K562 (cell line): ENCODE data around the gene CITED2. TPM values are rescaled to one million over a fixed set of nuclear protein-coding genes. Genes with fewer than 3 reads are reported as not detected.

ENCODE experiments used
- ATAC-seq: fragments of 200-7000 bp; cut with Tn5 transposase; 3 replicates; pipeline ENCODE4 v1.9.1; 2020; ENCODE audit warnings: moderate library complexity
- BruUV-seq: library from RNA; stranded (reverse); fragments of 400-500 nt; replicated peaks from 2 replicates; lab custom pipeline; 2021; lab: Mats Ljungman, UMichigan
- CTCF ChIA-PET: fragments of 300-600 bp; formaldehyde crosslinking; extraction: SDS; loops from one replicate; lab custom pipeline; 2021; ENCODE audit warnings: low intra/inter-chr PET ratio; lab: Yijun Ruan, JAX
- POLR2A ChIA-PET: fragments of 300-600, 350-650 bp; sonication (Branson Sonifier 250); formaldehyde crosslinking; extraction: SDS; loops from one replicate; lab custom pipeline; 2021; ENCODE audit warnings: antibody characterized with exemption, inconsistent platforms; lab: Yijun Ruan, JAX
- DNase-seq, 4 experiments: peaks; one replicate each; pipeline versions ENCODE4 v3.0.0 to v3.0.0-alpha.2; 2011 to 2018; ENCODE audit warnings: low spot score in 3 of 4, mixed read lengths in 3 of 4; ENCODE audit errors: extremely low read depth in 1 of 4
- FAIRE-seq: peaks from 2 replicates; lab custom pipeline; 2011; peaks lifted over from hg19 to GRCh38; lab: Jason Lieb, UNC
- H2AFZ ChIP-seq: 2 replicates; pipeline ENCODE4 v1.6.0; 2011; ENCODE audit warnings: low read depth, low read length, control low read depth, inconsistent platforms
- H3K27ac ChIP-seq: fragments of 200-600 bp; 3 replicates; pipeline ENCODE4 v1.8.0; 2011; ENCODE audit warnings: low read depth, mild to moderate bottlenecking, control low read depth, inconsistent platforms, low read length, moderate library complexity, mixed read lengths; ENCODE audit errors: extremely low read depth
- H3K27me3 ChIP-seq, 2 experiments: fragments of 300-600 bp in 1 of 2; 2 replicates in 1 of 2; 3 replicates in 1 of 2; pipeline versions ENCODE4 v1.6.0 to v1.8.0; 2011; ENCODE audit warnings: inconsistent platforms in 2 of 2, low read length in 2 of 2, mild to moderate bottlenecking in 1 of 2, mixed read lengths in 1 of 2, moderate library complexity in 1 of 2; ENCODE audit not compliant: control insufficient read depth in 2 of 2, insufficient read depth in 2 of 2
- H3K36me3 ChIP-seq: fragments of 300-600 bp; 3 replicates; pipeline ENCODE4 v1.8.0; 2011; ENCODE audit warnings: mild to moderate bottlenecking, low read length, inconsistent platforms; ENCODE audit not compliant: control insufficient read depth, insufficient read depth
- H3K4me1 ChIP-seq, 2 experiments: fragments of 200-600 bp in 1 of 2; replicated peaks in 1 of 2; 2 replicates in 1 of 2; 3 replicates in 1 of 2; pipeline versions ENCODE4 v1.5.1 to v1.8.0; 2011; ENCODE audit warnings: inconsistent platforms in 2 of 2, low read length in 2 of 2, mild to moderate bottlenecking in 1 of 2, mixed read lengths in 1 of 2, moderate library complexity in 1 of 2; ENCODE audit not compliant: control insufficient read depth in 2 of 2, insufficient read depth in 2 of 2
- H3K4me2 ChIP-seq: 2 replicates; pipeline ENCODE4 v1.6.1; 2011; ENCODE audit warnings: low read length, control low read depth, inconsistent platforms, mixed read lengths; ENCODE audit not compliant: insufficient read depth
- H3K4me3 ChIP-seq: fragments of 200-600 bp; sonication (generic), shearing (Covaris generic); 2 replicates; pipeline ENCODE4 v1.5.1; 2016; ENCODE audit warnings: control low read depth, inconsistent platforms
- H3K79me2 ChIP-seq: fragments of 200-600 bp; 3 replicates; pipeline ENCODE4 v1.8.0; 2011; ENCODE audit warnings: low read length, inconsistent platforms; ENCODE audit not compliant: control insufficient read depth, insufficient read depth
- H3K9ac ChIP-seq, 2 experiments: 2 replicates each; pipeline versions ENCODE4 v1.6.0 to v1.6.1; 2011; ENCODE audit warnings: low read depth in 2 of 2, low read length in 2 of 2, control low read depth in 1 of 2, inconsistent platforms in 1 of 2, mild to moderate bottlenecking in 1 of 2, mixed read lengths in 1 of 2; ENCODE audit not compliant: insufficient read depth in 1 of 2
- H3K9me1 ChIP-seq: one replicate; pipeline ENCODE4 v1.6.0; 2011; ENCODE audit warnings: inconsistent platforms, mild to moderate bottlenecking, low read length, moderate library complexity; ENCODE audit not compliant: control insufficient read depth, insufficient read depth
- H3K9me3 ChIP-seq: replicated peaks from 2 replicates; pipeline ENCODE4 v1.5.1; 2011; ENCODE audit warnings: low read depth, low read length, inconsistent platforms; ENCODE audit not compliant: control insufficient read depth, insufficient read depth
- H4K20me1 ChIP-seq: replicated peaks from 2 replicates; pipeline ENCODE4 v1.6.1; 2011; ENCODE audit warnings: low read length, inconsistent platforms, mixed read lengths; ENCODE audit not compliant: control insufficient read depth, insufficient read depth
- BRCA1 ChIP-seq, 2 experiments: fragments of 450-650 bp in 1 of 2; sonication (generic) in 1 of 2; formaldehyde crosslinking in 1 of 2; IDR thresholded peaks; 2 replicates each; pipeline versions ENCODE4 v1.5.0 to v1.6.1; 2017 to 2020; ENCODE audit warnings: mild to moderate bottlenecking in 1 of 2, missing genetic modification reagents in 1 of 2
- CEBPG ChIP-seq, 3 experiments: fragments of 200-800 bp in 1 of 3; sonication (Bioruptor generic) in 1 of 3; sonication (generic) in 1 of 3; formaldehyde crosslinking in 1 of 3; IDR thresholded peaks in 2 of 3; conservative IDR thresholded peaks in 1 of 3; 2 replicates each; pipeline versions ENCODE4 v1.6.1 to v1.8.0; 2016 to 2022; ENCODE audit warnings: missing compliant biosample characterization in 2 of 3, missing genetic modification characterization in 2 of 3, mild to moderate bottlenecking in 1 of 3, missing genetic modification reagents in 1 of 3
- DACH1 ChIP-seq: fragments of 450-650 bp; IDR thresholded peaks from 2 replicates; pipeline ENCODE4 v1.6.1; 2018; ENCODE audit not compliant: partially characterized antibody
- ERF ChIP-seq: fragments of 450-650 bp; formaldehyde crosslinking; IDR thresholded peaks from 2 replicates; pipeline ENCODE4 v1.4.0; 2020; ENCODE audit warnings: mild to moderate bottlenecking, mixed read lengths
- ETV5 ChIP-seq: sonication (generic); formaldehyde crosslinking; IDR thresholded peaks from 2 replicates; pipeline ENCODE4 v1.4.0; 2020; ENCODE audit warnings: low read depth, mild to moderate bottlenecking, missing genetic modification reagents
- EWSR1 ChIP-seq: fragments of 450-650 bp; IDR thresholded peaks from 2 replicates; pipeline ENCODE4 v1.6.1; 2018; ENCODE audit warnings: borderline replicate concordance, mild to moderate bottlenecking, low read depth, moderate library complexity; ENCODE audit not compliant: partially characterized antibody
- JUND ChIP-seq, 2 experiments: IDR thresholded peaks; 2 replicates in 1 of 2; 3 replicates in 1 of 2; pipeline ENCODE4 v1.6.1; 2011; ENCODE audit warnings: borderline replicate concordance in 2 of 2, low read depth in 2 of 2, low read length in 2 of 2, improper control_type of control experiment in 1 of 2, missing biosample characterization in 1 of 2, missing genetic modification characterization in 1 of 2, missing genetic modification reagents in 1 of 2
- NFE2 ChIP-seq: IDR thresholded peaks from 2 replicates; pipeline ENCODE4 v1.6.1; 2014; ENCODE audit warnings: antibody characterized with exemption, low read depth
- POLR2AphosphoS5 ChIP-seq: IDR thresholded peaks from 2 replicates; pipeline ENCODE4 v1.6.1; 2011; ENCODE audit warnings: mild to moderate bottlenecking, low read depth, low read length, moderate library complexity; ENCODE audit not compliant: control insufficient read depth, insufficient read depth
- RNF2 ChIP-seq: sonication (generic); IDR thresholded peaks from 2 replicates; pipeline ENCODE4 v1.6.1; 2016
- SAP30 ChIP-seq: fragments of 200-600 bp; sonication (generic); IDR thresholded peaks from 2 replicates; pipeline ENCODE4 v1.6.1; 2012; ENCODE audit warnings: borderline replicate concordance, low read depth, mild to moderate bottlenecking, moderate library complexity, low read length, control low read depth, inconsistent platforms; ENCODE audit not compliant: insufficient read depth, poor library complexity, severe bottlenecking
- TAF1 ChIP-seq: IDR thresholded peaks from 2 replicates; pipeline ENCODE4 v1.6.1; 2011; ENCODE audit warnings: mild to moderate bottlenecking, low read length, moderate library complexity; ENCODE audit not compliant: insufficient read depth, control insufficient read depth, severe bottlenecking; ENCODE audit errors: extremely low read depth
- ZC3H4 ChIP-seq: sonication (generic); formaldehyde crosslinking; IDR thresholded peaks from 2 replicates; pipeline ENCODE4 v1.9.0; 2021; ENCODE audit warnings: missing genetic modification reagents, borderline replicate concordance
- ZNF780A ChIP-seq: fragments of 250-450 bp; sonication (Bioruptor Pico); IDR thresholded peaks from 2 replicates; pipeline ENCODE4 v1.5.0; 2021; ENCODE audit warnings: mild to moderate bottlenecking
- WGBS: fragments of 100-300 bp; shearing (Covaris generic); methylation state at CpG from one replicate; pipeline ENCODE4 v1.1.6; 2016; ENCODE audit warnings: low coverage, mixed read lengths; ENCODE audit not compliant: insufficient coverage; ENCODE audit errors: missing lambda C conversion rate; 5-methylcytosine and 5-hydroxymethylcytosine counted together
- in situ Hi-C: fragments of 300-500 bp; cut with MboI; formaldehyde crosslinking; loops from 4 replicates; pipeline ENCODE4 v1.15.0; 2018; ENCODE audit warnings: inconsistent platforms, mixed read lengths
- intact Hi-C: fragments of 100-400 bp; cut with micrococcal nuclease; formaldehyde crosslinking; loops from 2 replicates; pipeline ENCODE4 v1.14.2; 2022
- polyA plus RNA-seq, 8 experiments: library from polyadenylated mRNA; depleted of rRNA in 4 of 8; stranded (reverse) in 5 of 8; unstranded in 3 of 8; fragments of >200 nt; fragmentation: Nextera tagmentation in 2 of 8; fragmentation: Illumina TruSeq in 1 of 8; extraction: Ambion mirVana in 2 of 8; extraction: Trizol in 1 of 8; gene quantifications; 2 replicates each; pipeline versions ENCODE4 v1.2.1 to v1.2.3, GENCODE V29; 2011 to 2014; ENCODE audit warnings: inconsistent platforms in 1 of 8, missing spikeins in 1 of 8
- total RNA-seq, 7 experiments: library from RNA; depleted of rRNA in 6 of 7; stranded (reverse); fragments of >200 nt in 6 of 7; fragmentation: Illumina TruSeq in 2 of 7; extraction: Trizol in 2 of 7; gene quantifications; 2 replicates each; pipeline versions ENCODE4 v1.2.1 to v1.2.3, GENCODE V29; 2011 to 2021; ENCODE audit warnings: low replicate concordance in 1 of 7
- TF ChIP-seq, protein P1 (sequence below): sonication (generic); formaldehyde crosslinking; IDR thresholded peaks from 2 replicates; pipeline ENCODE4 v1.8.1; 2023; ENCODE audit warnings: mild to moderate bottlenecking, missing genetic modification reagents

CITED2 gene
- total and polyA plus RNA-seq, 9 of the 15 experiments (the other 6 are each of a cell fraction or from before 2014, with no cell fraction given), result 0.21 to 86.1 (median 17.5) TPM

DNA sequence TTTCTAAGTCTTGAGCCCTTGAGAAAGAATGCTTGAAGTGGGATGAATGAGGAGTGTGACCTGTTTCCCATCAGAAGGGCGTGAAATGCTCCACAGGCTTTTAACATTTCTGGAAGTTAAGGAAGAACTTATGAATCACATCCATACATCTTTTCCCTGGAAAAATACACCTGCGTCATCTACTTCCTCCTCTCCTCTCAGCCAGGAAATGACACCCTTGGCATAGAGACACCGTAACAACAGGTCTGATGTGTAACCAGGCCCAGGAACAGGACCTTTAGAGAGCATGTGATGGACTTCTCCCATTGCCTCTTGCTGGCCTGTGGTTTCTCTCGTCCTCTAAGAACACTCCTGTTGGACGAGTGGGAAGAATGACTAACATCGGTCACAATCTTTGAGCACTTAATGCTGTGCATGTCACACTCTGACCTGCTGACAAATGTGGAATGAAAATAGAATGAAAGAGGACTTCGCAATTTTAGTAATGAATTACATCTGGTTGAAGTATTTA is 28.5 kb upstream of the CITED2 start:
- no peak overlapping the region for H3K4me3 ChIP-seq
- intact Hi-C loops, result no loop called here
- no peak for FAIRE-seq
- no peak overlapping the region for H3K9ac ChIP-seq
- no peaks in the 10 kb centered on the region for H3K27me3 ChIP-seq
- H3K9me1 ChIP-seq, result no peaks in the 10 kb centered on the region
- H3K4me1 ChIP-seq, result peaks cover 0 to 3% of the 10 kb centered on the region in 2 experiments; a peak in 1 of 5 replicates
- no peaks in the 10 kb centered on the region for H3K36me3 ChIP-seq
- no peaks in the 10 kb centered on the region for H3K9me3 ChIP-seq
- no peak overlapping the region for H3K27ac ChIP-seq
- no peaks in the 10 kb centered on the region for H3K79me2 ChIP-seq
- ChIA-PET POLR2A (interaction anchor here (0.6 to 1.2 kb wide), 5 partner anchors 11 to 618 kb away, joined by 3 to 4 read pairs (median 3); partner anchors contain the start of gene CITED2), CTCF (no interaction called here)
- BruUV-seq, result no TSS peak
- H3K4me2 ChIP-seq, result no peak overlapping the region
- TF ChIP-seq TAF1 (no peak), ETV5 (CRISPR knock-in tag) (no peak), SAP30 (no peak), DACH1 (no peak), NFE2 (no peak), ERF (CRISPR knock-in tag) (no peak), ZC3H4 (no peak), CEBPG (CRISPR knock-in tag; IDR thresholded peaks at IDR 0.05) (no peak), CEBPG (tag; conservative IDR thresholded peaks at IDR 0.05 in 1 of 2, IDR thresholded peaks at IDR 0.05 in 1 of 2) (no peak), JUND (IDR thresholded peaks at IDR 0.05; ENCODE audit: borderline replicate concordance, low read depth, low read length) (no peak), JUND (tag; IDR thresholded peaks at IDR 0.05; ENCODE audit: borderline replicate concordance, low read depth, low read length) (no peak), EWSR1 (no peak), POLR2AphosphoS5 (no peak), BRCA1 (IDR thresholded peaks at IDR 0.05) (no peak), BRCA1 (CRISPR knock-in tag; IDR thresholded peaks at IDR 0.05) (no peak), RNF2 (no peak), ZNF780A (no peak)
- TF ChIP-seq, protein P1, sequence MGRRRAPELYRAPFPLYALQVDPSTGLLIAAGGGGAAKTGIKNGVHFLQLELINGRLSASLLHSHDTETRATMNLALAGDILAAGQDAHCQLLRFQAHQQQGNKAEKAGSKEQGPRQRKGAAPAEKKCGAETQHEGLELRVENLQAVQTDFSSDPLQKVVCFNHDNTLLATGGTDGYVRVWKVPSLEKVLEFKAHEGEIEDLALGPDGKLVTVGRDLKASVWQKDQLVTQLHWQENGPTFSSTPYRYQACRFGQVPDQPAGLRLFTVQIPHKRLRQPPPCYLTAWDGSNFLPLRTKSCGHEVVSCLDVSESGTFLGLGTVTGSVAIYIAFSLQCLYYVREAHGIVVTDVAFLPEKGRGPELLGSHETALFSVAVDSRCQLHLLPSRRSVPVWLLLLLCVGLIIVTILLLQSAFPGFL (CRISPR knock-in tag), result no peak
- TF ChIP-seq, all 486 proteins: peak for 0
- in situ Hi-C loops, result no loop called here
- H4K20me1 ChIP-seq, result no peaks in the 10 kb centered on the region
- 71% methylated on average over 7 of the region's 7 CpGs for WGBS
- DNase-seq, result no peak
- no peak for ATAC-seq
- H2AFZ ChIP-seq, result peak overlapping the region; percentile 52
